Measurements from ENCODE around the gene GSTT2B.
A peak's percentile ranks its signal among the peaks of the same experiment; 100 is the strongest.
"Not testable (repeated sequence)": the region's sequence is repeated elsewhere in the genome, so short reads cannot be mapped to it uniquely, and the experiment has no call there.

Gene GSTT2B

DNA sequence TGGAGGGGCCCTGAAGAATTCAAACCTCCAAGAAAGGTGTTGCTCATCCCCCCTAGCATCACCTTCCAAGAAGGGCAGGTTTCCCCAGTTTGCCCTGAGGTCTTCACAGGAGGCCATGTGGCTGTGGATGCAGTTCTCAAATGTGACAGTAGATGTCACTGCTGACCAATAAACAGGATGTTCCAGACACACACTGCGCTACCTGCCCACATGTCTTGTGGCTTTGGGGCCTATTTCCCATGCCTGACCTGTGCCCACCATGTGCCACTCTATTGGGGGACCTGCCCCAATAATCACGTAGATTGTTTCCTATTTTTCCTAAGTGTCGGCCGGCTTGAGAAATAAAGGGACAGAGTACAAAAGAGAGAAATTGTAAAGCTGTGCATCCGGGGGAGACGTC, 23.4 kb upstream of the GSTT2B start:
- DNase-seq = peak; percentile 70

GRCh38 chr22:23980567-23980966, 19.6 kb upstream of the GSTT2B start:
- not testable (repeated sequence) for DNase-seq

DNA sequence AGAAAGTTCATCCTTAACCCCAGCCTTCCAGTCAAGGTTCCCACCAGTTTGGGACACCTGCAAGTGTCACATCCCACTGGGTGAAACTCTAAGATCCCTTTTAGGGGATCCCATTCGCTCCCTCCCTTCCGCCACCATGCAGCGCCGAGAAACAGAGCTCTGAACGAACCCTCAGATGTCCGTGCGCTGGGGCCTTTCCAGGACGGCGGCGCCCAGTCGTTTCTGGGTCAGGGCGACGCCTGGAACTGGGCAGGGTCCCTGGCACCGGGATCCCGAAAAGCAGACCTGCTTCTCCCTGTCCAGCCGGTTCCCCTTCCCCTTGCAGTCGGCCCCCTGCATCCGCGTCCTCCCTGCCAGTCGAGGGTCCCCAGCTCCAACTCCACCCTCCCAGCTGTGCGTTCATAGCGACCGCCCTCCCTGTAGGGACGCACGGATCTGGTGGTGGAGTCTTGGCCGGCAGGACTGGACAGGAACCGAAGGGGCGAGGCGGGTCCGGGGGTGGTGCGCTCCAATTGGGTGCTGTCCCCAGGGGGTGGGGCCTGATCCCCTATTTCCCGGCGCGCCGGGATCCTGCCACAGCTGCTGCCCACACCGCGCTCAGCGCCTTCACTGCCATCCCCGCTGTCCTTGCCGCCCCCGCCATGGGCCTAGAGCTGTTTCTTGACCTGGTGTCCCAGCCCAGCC, 18.7 kb upstream of the GSTT2B start, which contains the start of gene GSTT2:
Gene GSTT2 (plus strand): TSS at position 578 of the 684 bp plus-strand sequence.
- DNase-seq = not testable (repeated sequence)

- not testable (repeated sequence) for DNase-seq
Observed at GRCh38 chr22:23977304-23977703, 16.3 kb upstream of the GSTT2B start.

DNA sequence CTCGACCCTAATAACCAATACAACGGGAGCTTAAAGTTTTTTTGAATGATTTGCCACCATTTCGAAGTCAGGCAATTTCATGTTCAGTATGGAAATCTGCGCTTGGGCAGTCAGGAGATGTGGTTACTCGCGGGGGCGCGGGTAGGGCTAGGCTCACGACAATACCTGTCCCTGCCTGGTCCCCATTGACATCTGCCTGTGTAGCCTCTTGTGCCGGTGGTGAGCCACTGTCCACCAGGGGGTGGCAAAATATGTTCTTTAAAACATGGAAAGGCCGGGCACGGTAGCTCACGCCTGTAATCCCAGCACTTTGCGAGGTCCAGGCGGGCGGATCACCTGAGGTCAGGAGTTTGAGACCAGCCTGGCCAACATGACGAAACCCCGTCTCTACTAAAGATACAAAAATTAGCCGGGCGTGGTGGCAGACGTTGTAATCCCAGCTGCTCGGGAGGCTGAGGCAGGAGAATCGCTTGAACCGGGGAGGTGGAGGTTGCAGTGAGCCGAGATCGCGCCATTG, 13.9 kb upstream of the GSTT2B start:
- DNase-seq = not testable (repeated sequence)

- DNase-seq = not testable (repeated sequence)
Observed at GRCh38 chr22:23974345-23974744, 13.3 kb upstream of the GSTT2B start, which contains the start of gene DDT. Gene DDT (minus strand): TSS chr22:23974441. CDS start chr22:23974414, 27 bp downstream.

GRCh38 chr22:23971927-23972326, 10.9 kb upstream of the GSTT2B start:
- DNase-seq = not testable (repeated sequence)

DNA sequence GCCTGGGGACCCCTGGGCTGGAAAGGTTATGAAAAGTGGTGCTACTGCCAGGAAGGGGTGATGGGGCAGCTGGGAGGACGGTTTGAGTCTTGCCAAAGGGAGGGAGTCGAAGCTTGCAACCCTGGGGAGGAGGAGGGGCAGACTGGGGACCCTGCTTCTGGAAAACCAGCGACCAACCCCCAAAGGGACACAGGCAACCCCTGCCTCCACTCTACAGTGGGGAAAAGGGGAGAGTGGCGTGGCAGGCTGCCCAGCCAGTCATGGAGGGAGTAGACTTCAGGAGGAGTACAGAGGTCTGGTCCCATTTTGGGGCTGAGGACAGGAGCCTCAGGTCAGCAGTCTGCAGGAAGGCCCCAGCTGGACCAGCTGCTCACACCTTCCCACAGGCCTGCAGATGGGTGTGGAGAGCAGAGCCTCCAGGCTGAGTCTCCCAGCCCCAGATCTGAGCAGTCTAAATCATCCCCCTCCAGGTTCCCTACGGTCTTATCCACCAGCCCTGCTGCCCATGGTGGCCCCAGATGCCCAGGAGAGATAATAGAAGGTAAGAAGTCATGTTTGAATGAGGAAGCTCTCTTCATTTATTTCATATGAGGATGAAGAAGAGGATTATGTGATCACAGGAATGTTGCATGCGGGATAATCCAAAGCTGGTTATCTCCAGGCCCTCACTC, 10.0 kb upstream of the GSTT2B start:
- DNase-seq = no peak

- DNase-seq = no peak
Observed at GRCh38 chr22:23970201-23970641, 9.2 kb upstream of the GSTT2B start.

DNA sequence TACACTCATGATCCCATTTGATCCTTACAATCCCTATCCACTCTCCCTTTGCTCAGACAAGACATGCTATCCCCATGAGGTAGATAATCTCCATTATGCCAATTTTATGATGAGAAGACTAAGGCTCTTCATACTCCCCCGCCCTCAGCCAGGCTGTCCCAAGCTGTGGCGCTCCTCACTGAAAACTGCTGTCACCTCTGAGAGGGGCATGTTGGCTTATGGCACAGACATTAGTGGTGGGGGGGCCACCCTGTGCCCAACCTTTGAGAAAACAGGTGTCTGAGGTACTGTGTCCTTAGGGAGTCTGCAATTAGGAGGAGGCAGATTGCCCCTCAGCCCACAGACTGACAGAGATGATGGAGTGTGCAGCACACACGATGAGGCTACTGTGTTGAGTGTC, 8.1 kb upstream of the GSTT2B start:
- no peak for DNase-seq

DNA sequence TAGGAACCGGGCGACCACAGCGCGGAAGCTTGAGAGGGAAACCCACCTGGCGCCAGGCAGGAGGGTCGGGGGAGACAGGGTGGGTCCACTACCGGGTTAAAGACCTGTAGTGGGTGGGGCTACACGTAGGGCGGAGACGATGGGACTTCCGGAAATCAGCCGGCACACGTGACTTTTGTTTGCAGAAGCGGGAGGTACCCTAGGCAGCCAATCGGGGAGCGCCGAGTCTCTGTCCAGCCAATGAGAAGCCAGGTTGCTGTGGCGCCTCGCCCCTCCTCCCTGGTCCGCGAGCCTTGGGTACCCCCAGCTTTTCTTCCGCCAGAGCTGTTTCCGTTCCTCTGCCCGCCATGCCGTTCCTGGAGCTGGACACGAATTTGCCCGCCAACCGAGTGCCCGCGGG, 5.6 kb upstream of the GSTT2B start, which contains the start of gene DDTL:
Gene DDTL (plus strand): TSS at position 321 of the 400 bp plus-strand sequence. CDS start 27 bp downstream, at position 348.
- not testable (repeated sequence) for DNase-seq

- DNase-seq = not testable (repeated sequence)
Observed at GRCh38 chr22:23966094-23966493, 5.1 kb upstream of the GSTT2B start.

- DNase-seq = peak; percentile 84
Observed at GRCh38 chr22:23956301-23956900, 4.6 kb downstream of the GSTT2B start.

GRCh38 chr22:23955886-23956285, 5.1 kb downstream of the GSTT2B start:
- not testable (repeated sequence) for DNase-seq

DNA sequence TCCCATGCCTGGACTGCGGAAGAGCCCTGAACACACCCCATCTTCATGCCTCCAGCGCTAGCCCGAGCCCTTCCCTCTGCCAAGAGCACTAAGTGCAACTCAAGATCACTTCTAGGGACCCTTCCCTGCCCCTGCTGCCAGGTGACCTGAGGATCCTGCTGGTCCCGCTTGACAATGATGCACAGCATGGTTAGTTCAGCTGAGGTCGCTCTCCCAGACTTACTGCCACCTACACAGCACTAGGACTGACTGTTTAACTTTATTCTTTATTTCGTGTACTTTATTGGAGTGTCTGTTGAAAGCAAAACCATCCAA, 6.0 kb downstream of the GSTT2B start:
- not testable (repeated sequence) for DNase-seq

- DNase-seq = not testable (repeated sequence)
Observed at GRCh38 chr22:23954193-23954990, 6.6 kb downstream of the GSTT2B start.

GRCh38 chr22:23953485-23953884, 7.5 kb downstream of the GSTT2B start:
- DNase-seq = not testable (repeated sequence)

- not testable (repeated sequence) for DNase-seq
Observed at GRCh38 chr22:23952794-23953405, 8.1 kb downstream of the GSTT2B start.

DNA sequence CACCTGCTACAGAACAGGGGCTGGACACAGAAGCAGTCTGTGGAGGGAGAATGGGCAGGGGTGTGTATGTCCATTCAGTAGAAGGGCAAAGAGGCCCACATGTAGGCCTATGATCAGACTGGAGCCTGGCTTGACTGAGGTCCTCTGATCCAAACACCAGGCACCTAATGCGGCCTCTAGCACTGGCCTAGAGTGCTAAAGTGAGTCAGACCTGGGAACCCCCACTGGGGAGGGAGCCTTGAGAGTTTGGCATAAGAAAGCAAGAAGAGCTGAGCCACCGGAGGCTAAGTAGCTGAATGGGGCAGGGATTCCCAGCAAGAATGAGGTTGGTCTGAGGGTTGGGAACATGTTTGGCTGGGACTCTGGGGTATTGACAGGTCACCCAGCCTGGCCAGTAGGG, 9.6 kb downstream of the GSTT2B start:
- DNase-seq = not testable (repeated sequence)

DNA sequence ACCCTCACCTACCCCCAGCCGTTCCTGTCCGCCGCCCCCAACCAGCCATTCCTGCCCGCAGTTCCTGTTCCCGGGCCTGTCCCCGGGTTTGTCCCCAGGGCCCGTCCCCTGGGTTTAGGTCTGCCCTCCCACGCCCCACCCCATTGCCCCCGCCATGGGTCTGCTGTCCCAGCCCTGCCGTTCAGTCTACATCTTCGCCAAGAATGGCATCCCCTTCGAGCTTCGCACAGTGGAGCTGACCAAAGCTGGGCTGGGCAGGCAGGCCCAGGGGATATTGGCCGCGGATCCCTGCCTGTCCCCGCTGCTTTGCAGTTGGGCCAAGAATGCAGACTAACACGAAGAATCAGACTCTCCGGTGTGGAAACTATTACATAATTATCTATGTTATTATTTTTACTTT, 11.2 kb downstream of the GSTT2B start:
- DNase-seq = not testable (repeated sequence)

DNA sequence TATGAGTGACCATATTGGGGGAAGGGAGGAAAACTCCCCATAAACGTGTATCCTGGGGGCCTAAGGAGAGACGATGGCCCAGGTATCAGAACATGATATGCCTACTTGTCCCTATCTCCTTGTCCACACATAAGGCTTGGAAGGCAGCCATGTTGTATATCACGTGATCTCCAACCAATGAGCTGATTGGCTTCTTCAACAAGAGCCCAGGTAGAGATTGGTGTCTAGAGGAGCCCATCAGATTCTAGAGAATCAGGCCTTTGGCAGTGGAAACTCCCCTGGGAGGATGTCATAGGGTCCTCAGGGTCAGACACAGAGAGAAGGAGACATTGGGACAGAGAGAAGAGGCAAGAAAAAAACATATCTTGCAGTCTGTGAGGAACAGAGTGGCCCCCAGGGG, 13.6 kb downstream of the GSTT2B start:
- not testable (repeated sequence) for DNase-seq

DNA sequence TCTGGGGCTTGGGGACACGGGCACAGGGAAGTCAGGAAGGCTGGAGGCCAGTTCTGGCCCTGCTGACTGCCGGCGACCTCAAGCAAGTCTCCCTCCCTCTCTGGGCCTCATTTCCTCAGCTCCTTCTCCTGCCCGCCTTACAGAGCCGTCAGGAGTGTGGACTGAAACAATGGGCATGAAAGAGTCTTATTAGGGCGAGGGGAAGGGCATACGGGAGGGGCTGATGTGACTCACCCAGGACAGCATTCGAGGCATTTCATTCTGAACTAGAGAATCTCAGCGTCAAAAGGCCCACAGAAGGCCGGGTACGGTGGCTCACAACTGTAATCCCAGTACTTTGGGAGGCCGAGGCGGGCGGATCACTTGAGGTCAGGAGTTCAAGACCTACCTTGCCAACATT, 20.8 kb downstream of the GSTT2B start:
- DNase-seq = not testable (repeated sequence)

Measured in CD4-positive, alpha-beta T cell treated with Interleukin-17A for 4 hours (primary cell).